K562 (cell line): Measurements from ENCODE around the gene PRSS22. TPM values are rescaled to one million over a fixed set of nuclear protein-coding genes. Genes with fewer than 3 reads are reported as not detected.

ENCODE experiments used
- DACH1 ChIP-seq: fragments of 450-650 bp; IDR thresholded peaks from 2 replicates; pipeline ENCODE4 v1.6.1; 2018; ENCODE audit not compliant: partially characterized antibody
- E2F8 ChIP-seq: fragments of 450-650 bp; IDR thresholded peaks from 2 replicates; pipeline ENCODE4 v1.7.1; 2018; ENCODE audit warnings: mild to moderate bottlenecking, low read depth; ENCODE audit not compliant: partially characterized antibody
- EGR1 ChIP-seq: fragments of 450-650 bp; conservative IDR thresholded peaks from 2 replicates; pipeline ENCODE4 v1.6.1; 2017; ENCODE audit warnings: mild to moderate bottlenecking
- ELK3 ChIP-seq: fragments of 450-650 bp; formaldehyde crosslinking; IDR thresholded peaks from 2 replicates; pipeline ENCODE4 v1.4.0; 2020; ENCODE audit warnings: mild to moderate bottlenecking
- ESRRA ChIP-seq: fragments of 450-650 bp; IDR thresholded peaks from 2 replicates; pipeline ENCODE4 v1.6.1; 2014; ENCODE audit warnings: low read depth, mild to moderate bottlenecking, moderate library complexity, borderline replicate concordance
- HCFC1 ChIP-seq: IDR thresholded peaks from 2 replicates; pipeline ENCODE4 v1.6.1; 2012; ENCODE audit warnings: low read depth, low read length, improper control_type of control experiment
- MAZ ChIP-seq, 2 experiments: fragments of 450-650 bp in 1 of 2; sonication (generic) in 1 of 2; formaldehyde crosslinking; IDR thresholded peaks in 1 of 2; conservative IDR thresholded peaks in 1 of 2; 2 replicates each; pipeline versions ENCODE4 v1.4.0 to v1.5.0; 2020; ENCODE audit warnings: mild to moderate bottlenecking in 1 of 2, missing genetic modification reagents in 1 of 2
- MBD2 ChIP-seq: sonication (generic); IDR thresholded peaks from 2 replicates; pipeline ENCODE4 v1.6.1; 2016; ENCODE audit warnings: low read depth, borderline replicate concordance
- NEUROD1 ChIP-seq: fragments of 150-350 bp; IDR thresholded peaks from 2 replicates; pipeline ENCODE4 v1.6.1; 2014; ENCODE audit warnings: borderline replicate concordance, low read length, low read depth; ENCODE audit not compliant: partially characterized antibody
- NFIC ChIP-seq: fragments of 450-650 bp; IDR thresholded peaks from 2 replicates; pipeline ENCODE4 v1.6.1; 2017; ENCODE audit warnings: mild to moderate bottlenecking, inconsistent platforms
- NONO ChIP-seq, 2 experiments: fragments of 200-400 bp in 1 of 2; fragments of 450-650 bp in 1 of 2; formaldehyde crosslinking in 1 of 2; IDR thresholded peaks; 2 replicates each; pipeline ENCODE4 v1.6.1; 2017; ENCODE audit warnings: low read depth in 2 of 2, mild to moderate bottlenecking in 2 of 2, moderate library complexity in 2 of 2, low read length in 1 of 2
- NR2C1 ChIP-seq, 2 experiments: fragments of 450-650 bp; IDR thresholded peaks; 2 replicates each; pipeline ENCODE4 v1.6.1; 2017; ENCODE audit warnings: mild to moderate bottlenecking in 2 of 2, antibody characterized with exemption in 1 of 2, inconsistent platforms in 1 of 2, missing compliant biosample characterization in 1 of 2, missing genetic modification characterization in 1 of 2
- PPARD ChIP-seq: fragments of 250-450 bp; sonication (Bioruptor Pico); IDR thresholded peaks from 2 replicates; pipeline ENCODE4 v1.8.0; 2022; ENCODE audit warnings: inconsistent platforms, mild to moderate bottlenecking, moderate library complexity
- STAT6 ChIP-seq: sonication (generic); formaldehyde crosslinking; IDR thresholded peaks from 2 replicates; pipeline ENCODE4 v1.8.1; 2023; ENCODE audit warnings: mild to moderate bottlenecking, missing genetic modification reagents
- TFE3 ChIP-seq: fragments of 450-650 bp; formaldehyde crosslinking; IDR thresholded peaks from 2 replicates; pipeline ENCODE4 v1.4.0; 2020; ENCODE audit warnings: mild to moderate bottlenecking, mixed read lengths
- ZBTB8A ChIP-seq: fragments of 450-650 bp; IDR thresholded peaks from 2 replicates; pipeline ENCODE4 v1.6.1; 2018; ENCODE audit warnings: mild to moderate bottlenecking, moderate library complexity; ENCODE audit not compliant: partially characterized antibody
- ZNF239 ChIP-seq: fragments of 250-450 bp; sonication (Bioruptor Pico); IDR thresholded peaks from 2 replicates; pipeline ENCODE4 v1.4.0; 2020; ENCODE audit warnings: mild to moderate bottlenecking
- ZNF274 ChIP-seq: IDR thresholded peaks from 2 replicates; pipeline ENCODE4 v1.6.1; 2011; ENCODE audit warnings: low read depth, mild to moderate bottlenecking, low read length, moderate library complexity, borderline replicate concordance
- ZNF408 ChIP-seq: fragments of 250-450 bp; sonication (Bioruptor Pico); IDR thresholded peaks from 2 replicates; pipeline ENCODE4 v1.4.0; 2020; ENCODE audit warnings: low read depth, mild to moderate bottlenecking, moderate library complexity
- polyA plus RNA-seq, 8 experiments: library from polyadenylated mRNA; depleted of rRNA in 4 of 8; stranded (reverse) in 5 of 8; unstranded in 3 of 8; fragments of >200 nt; fragmentation: Nextera tagmentation in 2 of 8; fragmentation: Illumina TruSeq in 1 of 8; extraction: Ambion mirVana in 2 of 8; extraction: Trizol in 1 of 8; gene quantifications; 2 replicates each; pipeline versions ENCODE4 v1.2.1 to v1.2.3, GENCODE V29; 2011 to 2014; ENCODE audit warnings: inconsistent platforms in 1 of 8, missing spikeins in 1 of 8
- total RNA-seq, 7 experiments: library from RNA; depleted of rRNA in 6 of 7; stranded (reverse); fragments of >200 nt in 6 of 7; fragmentation: Illumina TruSeq in 2 of 7; extraction: Trizol in 2 of 7; gene quantifications; 2 replicates each; pipeline versions ENCODE4 v1.2.1 to v1.2.3, GENCODE V29; 2011 to 2021; ENCODE audit warnings: low replicate concordance in 1 of 7

PRSS22 gene
- total and polyA plus RNA-seq, 9 of the 15 experiments (the other 6 are each of a cell fraction or from before 2014, with no cell fraction given), result 0.13 to 0.42 TPM; not detected in 7

GRCh38 chr16:2905241-2905987 lies 47.4 kb upstream of the PRSS22 start (continued):
- TF ChIP-seq NEUROD1 (peak; percentile 86), E2F8 (peak; percentile 25), ZNF239 (no peak), TFE3 (CRISPR knock-in tag) (no peak), ZBTB8A (no peak), ZNF408 (CRISPR knock-in tag) (no peak), EGR1 (0 out of 2 replicates have a peak, but pooled peaks have one; percentile 13), NR2C1 (IDR thresholded peaks at IDR 0.05) (no peak), NR2C1 (tag; IDR thresholded peaks at IDR 0.05) (no peak), MBD2 (peak; percentile 96), NFIC (peak; percentile 55), ELK3 (CRISPR knock-in tag) (no peak), ESRRA (peak; percentile 86; the same call in 1 of the 2 replicates), ZNF274 (no peak), MAZ (CRISPR knock-in tag; conservative IDR thresholded peaks at IDR 0.05 in 1 of 2, IDR thresholded peaks at IDR 0.05 in 1 of 2) (peak; percentile 46 to 68; a peak in 2 of 4 replicates), STAT6 (CRISPR knock-in tag) (no peak), NONO (IDR thresholded peaks at IDR 0.05; ENCODE audit: low read depth in 2 of 2, low read length in 1 of 2) (peak; percentile 33 to 97; a peak in 3 of 4 replicates), PPARD (no peak), DACH1 (no peak), HCFC1 (peak; percentile 40; the same call in 1 of the 2 replicates)
